ENCODE data around the gene RNF13. TPM values are rescaled to one million over a fixed set of nuclear protein-coding genes. Genes with fewer than 3 reads are reported as not detected.
A peak's percentile ranks its signal among the peaks of the same experiment; 100 is the strongest.

Gene RNF13, protein sequence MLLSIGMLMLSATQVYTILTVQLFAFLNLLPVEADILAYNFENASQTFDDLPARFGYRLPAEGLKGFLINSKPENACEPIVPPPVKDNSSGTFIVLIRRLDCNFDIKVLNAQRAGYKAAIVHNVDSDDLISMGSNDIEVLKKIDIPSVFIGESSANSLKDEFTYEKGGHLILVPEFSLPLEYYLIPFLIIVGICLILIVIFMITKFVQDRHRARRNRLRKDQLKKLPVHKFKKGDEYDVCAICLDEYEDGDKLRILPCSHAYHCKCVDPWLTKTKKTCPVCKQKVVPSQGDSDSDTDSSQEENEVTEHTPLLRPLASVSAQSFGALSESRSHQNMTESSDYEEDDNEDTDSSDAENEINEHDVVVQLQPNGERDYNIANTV
- 10 to 100 TPM; 39.1 to 44.1 TPM for total RNA-seq
- 36.2 TPM for polyA plus RNA-seq (2013, experiment 1 of 2)
- polyA plus RNA-seq (2013, experiment 2 of 2) = 40.1 TPM
- 28.4 to 98.2 (median 61.3) reads per million in 172 experiments for total RNA-seq

DNA sequence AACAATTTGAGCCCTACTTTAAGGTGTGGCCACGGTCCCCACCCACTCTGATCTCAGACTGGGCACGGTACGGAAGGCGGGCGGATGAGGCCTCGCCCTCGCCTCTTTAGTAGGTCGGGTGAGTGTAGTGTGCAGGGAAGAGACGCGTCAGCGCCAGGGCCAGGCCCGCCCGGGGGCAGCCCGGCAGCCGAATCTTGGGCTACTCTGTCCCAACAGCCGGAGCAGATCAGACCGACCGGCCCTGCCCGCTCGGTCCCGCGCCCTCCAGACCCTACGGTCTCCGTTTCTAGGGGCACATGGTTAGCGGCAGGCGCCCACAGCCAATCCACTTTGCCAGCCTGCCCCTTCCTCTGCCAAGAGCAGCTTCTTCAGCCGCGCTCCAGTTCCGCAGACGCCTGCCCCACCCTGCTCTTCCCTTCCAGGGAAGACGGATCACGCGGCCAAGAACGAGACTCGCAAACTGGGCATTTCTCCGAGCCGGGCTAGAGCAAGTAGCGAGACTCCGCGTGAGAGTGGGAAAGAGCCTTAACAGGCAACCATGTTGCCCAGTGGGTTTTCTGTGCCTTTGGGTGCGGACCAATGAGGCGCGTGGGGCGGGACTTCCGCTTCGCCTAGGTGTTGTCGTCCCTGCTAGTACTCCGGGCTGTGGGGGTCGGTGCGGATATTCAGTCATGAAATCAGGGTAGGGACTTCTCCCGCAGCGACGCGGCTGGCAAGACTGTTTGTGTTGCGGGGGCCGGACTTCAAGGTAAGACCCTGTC lies at the start of gene RNF13:
Gene RNF13 (plus strand): TSS at position 610 of the 761 bp plus-strand sequence. CDS start 32,812 bp downstream, outside the sequence.
- DNase-seq (peak; percentile 82 to 95 (median 90)), ATAC-seq (ENCODE audit: poor library complexity) (peak; percentile 95)
- intact Hi-C loops (cut with DNase I, micrococcal nuclease) = loop anchor here (2.0 to 10.0 kb wide), 7 partner anchors 60 to 952 kb away; partner anchors contain the start of genes COMMD2 (in 2 of the 2), EIF2A (in 1 of the 2), GYG1 (in 1 of the 2) and PFN2 (in 1 of the 2)
- H3K4me1 ChIP-seq (ENCODE audit: insufficient read depth, low read length) = peaks cover 23% of the 10 kb centered on the region
- no peaks in the 10 kb centered on the region for H3K36me3 ChIP-seq (ENCODE audit: insufficient read depth, low read length)
- POLR2A ChIA-PET = interaction anchor here (0.7 to 3.2 kb wide), 4 partner anchors 11 to 595 kb away, joined by 3 to 31 read pairs (median 4); partner anchors contain the start of genes COMMD2 and TSC22D2
- no peaks in the 10 kb centered on the region for H3K9me3 ChIP-seq (ENCODE audit: control insufficient read depth in 1 of 2, insufficient read depth in 1 of 2, low read length in 2 of 2)
- H3K4me1 Mint-ChIP-seq (ENCODE audit: low read depth) = peaks cover 60% of the 10 kb centered on the region
- H3K9me3 Mint-ChIP-seq = no peaks in the 10 kb centered on the region
- no peak for TF ChIP-seq CTCF (IDR thresholded peaks at IDR 0.05)
- H3K4me3 Mint-ChIP-seq = peak within 1 kb of the TSS; percentile 98
- H3K27ac Mint-ChIP-seq = peak within 1 kb of the TSS; percentile 96
- CTCF ChIA-PET = no interaction called here
- no peaks in the 10 kb centered on the region for H3K27me3 ChIP-seq (ENCODE audit: control insufficient read depth in 1 of 2, insufficient read depth in 2 of 2, low read length in 2 of 2)
- H3K36me3 Mint-ChIP-seq (ENCODE audit: low read depth) = peaks cover 31% of the 10 kb centered on the region
- peaks cover 4% of the 10 kb centered on the region for H3K27me3 Mint-ChIP-seq
- peak within 1 kb of the TSS; percentile 86 to 95 for H3K27ac ChIP-seq (ENCODE audit: low read depth in 1 of 2, low read length in 2 of 2)
- peak within 1 kb of the TSS; percentile 78 for H3K4me3 ChIP-seq (ENCODE audit: low read length)

DNA sequence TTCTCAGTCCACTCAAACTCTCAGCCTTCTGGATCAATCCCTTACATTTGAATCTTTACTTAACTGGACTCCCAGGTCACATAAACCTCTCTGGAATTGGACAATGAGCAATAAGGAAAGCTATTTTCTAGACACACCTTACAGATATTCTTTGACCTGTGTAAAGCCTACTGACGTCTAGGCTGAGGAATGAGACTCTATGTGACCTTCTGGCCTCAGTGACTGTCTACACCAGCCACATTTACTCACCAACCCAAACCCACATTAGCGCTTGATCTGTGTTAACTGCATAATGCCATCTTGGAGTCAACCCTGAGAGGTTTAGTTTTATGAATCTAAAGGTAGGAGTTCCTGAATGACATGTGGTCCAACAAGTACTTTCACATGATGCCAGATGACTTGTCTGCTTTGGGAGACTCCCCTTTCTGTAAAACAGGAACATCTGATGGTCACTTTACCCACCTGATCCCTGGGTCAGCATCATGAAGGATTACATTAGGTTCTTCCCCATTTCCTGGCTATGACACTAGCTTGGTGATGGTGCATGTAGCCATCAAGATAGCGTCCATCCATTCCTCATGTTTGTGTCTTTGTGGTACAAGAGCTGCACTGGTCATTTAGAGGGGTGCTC lies 49.3 kb upstream of the RNF13 start:
- no peaks in the 10 kb centered on the region for H3K9me3 Mint-ChIP-seq
- peaks cover 12 to 39% of the 10 kb centered on the region in 2 experiments for H3K27me3 ChIP-seq (ENCODE audit: control insufficient read depth in 1 of 2, insufficient read depth in 2 of 2, low read length in 2 of 2)
- intact Hi-C loops (cut with DNase I, micrococcal nuclease) = no loop called here
- no peak overlapping the region for H3K4me3 ChIP-seq (ENCODE audit: low read length)
- H3K4me1 ChIP-seq (ENCODE audit: insufficient read depth, low read length) = no peaks in the 10 kb centered on the region
- no peak overlapping the region for H3K4me3 Mint-ChIP-seq
- H3K27ac Mint-ChIP-seq = no peak overlapping the region
- H3K4me1 Mint-ChIP-seq (ENCODE audit: low read depth) = no peaks in the 10 kb centered on the region
- peaks cover 0 to 3% of the 10 kb centered on the region in 2 experiments for H3K9me3 ChIP-seq (ENCODE audit: control insufficient read depth in 1 of 2, insufficient read depth in 1 of 2, low read length in 2 of 2)
- ChIA-PET CTCF (no interaction called here), POLR2A (no interaction called here)
- no peak overlapping the region for H3K27ac ChIP-seq (ENCODE audit: low read depth in 1 of 2, low read length in 2 of 2)
- peaks cover 21% of the 10 kb centered on the region for H3K27me3 Mint-ChIP-seq
- ATAC-seq (ENCODE audit: poor library complexity) (no peak), DNase-seq (peak in 1 of 14 experiments; percentile 17)
- TF ChIP-seq CTCF (IDR thresholded peaks at IDR 0.05) = no peak
- H3K36me3 Mint-ChIP-seq (ENCODE audit: low read depth) = no peaks in the 10 kb centered on the region
- no peaks in the 10 kb centered on the region for H3K36me3 ChIP-seq (ENCODE audit: insufficient read depth, low read length)

- H3K27me3 Mint-ChIP-seq = peaks cover 19% of the 10 kb centered on the region
- Histone ChIP-seq H3K9me3 (ENCODE audit: control insufficient read depth in 1 of 2, insufficient read depth in 1 of 2, low read length in 2 of 2) (peaks cover 0 to 3% of the 10 kb centered on the region in 2 experiments), H3K27me3 (ENCODE audit: control insufficient read depth in 1 of 2, insufficient read depth in 2 of 2, low read length in 2 of 2) (peaks cover 9 to 39% of the 10 kb centered on the region in 2 experiments), H3K4me1 (ENCODE audit: insufficient read depth, low read length) (no peaks in the 10 kb centered on the region), H3K27ac (ENCODE audit: low read depth in 1 of 2, low read length in 2 of 2) (no peak overlapping the region), H3K4me3 (ENCODE audit: low read length) (no peak overlapping the region), H3K36me3 (ENCODE audit: insufficient read depth, low read length) (no peaks in the 10 kb centered on the region)
- no peaks in the 10 kb centered on the region for H3K4me1 Mint-ChIP-seq (ENCODE audit: low read depth)
- H3K4me3 Mint-ChIP-seq = no peak overlapping the region
- CTCF ChIA-PET = no interaction called here
- intact Hi-C loops (cut with DNase I, micrococcal nuclease) = no loop called here
- no peaks in the 10 kb centered on the region for H3K9me3 Mint-ChIP-seq
- POLR2A ChIA-PET = no interaction called here
- H3K27ac Mint-ChIP-seq = no peak overlapping the region
- ATAC-seq (ENCODE audit: poor library complexity) = no peak
- no peak for TF ChIP-seq CTCF (IDR thresholded peaks at IDR 0.05)
- no peaks in the 10 kb centered on the region for H3K36me3 Mint-ChIP-seq (ENCODE audit: low read depth)
- DNase-seq = no peak
Measured at GRCh38 chr3:149764302-149764701, 48.7 kb upstream of the RNF13 start.

Measured in CD4-positive, alpha-beta T cell (primary cell).